Parathyroid adenoma (tissue), 2 donors: ENCODE results near the gene ABHD18.
"Not testable (repeated sequence)": the region's sequence is repeated elsewhere in the genome, so short reads cannot be mapped to it uniquely, and the experiment has no call there.

Experiments
- H2AFZ ChIP-seq: fragments of 300-600 bp; sonication (generic); one replicate; pipeline ENCODE4 v1.7.0; 2017; ENCODE audit warnings: antibody characterized with exemption, mild to moderate bottlenecking
- H3K27ac ChIP-seq: fragments of 300-600 bp; sonication (generic); one replicate; pipeline ENCODE4 v1.7.0; 2017
- H3K27me3 ChIP-seq: fragments of 300-600 bp; sonication (generic); one replicate; pipeline ENCODE4 v1.7.0; 2017; ENCODE audit warnings: low read length; ENCODE audit not compliant: control insufficient read depth, insufficient read depth
- H3K36me3 ChIP-seq: fragments of 300-600 bp; sonication (generic); one replicate; pipeline ENCODE4 v1.7.0; 2017; ENCODE audit warnings: low read length; ENCODE audit not compliant: control insufficient read depth, insufficient read depth
- H3K4me1 ChIP-seq: fragments of 300-600 bp; sonication (generic); one replicate; pipeline ENCODE4 v1.7.0; 2017; ENCODE audit warnings: control low read depth
- H3K4me2 ChIP-seq: fragments of 300-600 bp; sonication (generic); one replicate; pipeline ENCODE4 v1.7.0; 2017; ENCODE audit warnings: low read length
- H3K4me3 ChIP-seq: fragments of 300-600 bp; sonication (generic); one replicate; pipeline ENCODE4 v1.7.0; 2017; ENCODE audit warnings: low read depth, low read length
- H3K79me2 ChIP-seq: fragments of 300-600 bp; sonication (generic); one replicate; pipeline ENCODE4 v1.7.0; 2017; ENCODE audit warnings: control low read depth
- H3K9ac ChIP-seq: fragments of 300-600 bp; sonication (generic); one replicate; pipeline ENCODE4 v1.7.0; 2017; ENCODE audit warnings: mild to moderate bottlenecking
- H3K9me3 ChIP-seq: fragments of 300-600 bp; sonication (generic); one replicate; pipeline ENCODE4 v1.7.0; 2017; ENCODE audit warnings: low read length; ENCODE audit not compliant: control insufficient read depth
- TF ChIP-seq, protein P1 (sequence below): fragments of 300-600 bp; sonication (generic); IDR thresholded peaks from one replicate; pipeline ENCODE4 v1.7.0; 2017; ENCODE audit warnings: antibody characterized with exemption, mild to moderate bottlenecking
- donor health status: primary hyperparathyroidism.

ABHD18 gene

DNA sequence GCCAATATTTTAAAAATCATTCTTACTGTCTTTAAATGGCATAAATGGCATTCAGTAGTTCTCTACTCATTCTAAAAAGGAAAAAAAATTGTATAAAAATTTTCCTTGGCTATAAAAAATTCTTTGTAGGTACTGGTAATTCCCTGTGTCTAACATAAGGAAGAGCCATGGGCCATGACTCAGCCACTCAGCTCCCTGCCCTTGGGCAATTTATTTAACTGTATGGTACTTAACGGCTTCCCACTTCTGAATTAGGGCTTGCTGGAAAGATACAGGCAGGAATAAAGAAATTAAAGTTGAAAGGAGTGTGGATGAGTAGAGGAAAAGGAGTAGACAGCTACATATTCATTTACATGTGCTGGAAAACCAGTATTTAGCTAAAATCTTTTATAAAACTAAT, 30.6 kb downstream of the ABHD18 start:
- TF ChIP-seq, protein P1, sequence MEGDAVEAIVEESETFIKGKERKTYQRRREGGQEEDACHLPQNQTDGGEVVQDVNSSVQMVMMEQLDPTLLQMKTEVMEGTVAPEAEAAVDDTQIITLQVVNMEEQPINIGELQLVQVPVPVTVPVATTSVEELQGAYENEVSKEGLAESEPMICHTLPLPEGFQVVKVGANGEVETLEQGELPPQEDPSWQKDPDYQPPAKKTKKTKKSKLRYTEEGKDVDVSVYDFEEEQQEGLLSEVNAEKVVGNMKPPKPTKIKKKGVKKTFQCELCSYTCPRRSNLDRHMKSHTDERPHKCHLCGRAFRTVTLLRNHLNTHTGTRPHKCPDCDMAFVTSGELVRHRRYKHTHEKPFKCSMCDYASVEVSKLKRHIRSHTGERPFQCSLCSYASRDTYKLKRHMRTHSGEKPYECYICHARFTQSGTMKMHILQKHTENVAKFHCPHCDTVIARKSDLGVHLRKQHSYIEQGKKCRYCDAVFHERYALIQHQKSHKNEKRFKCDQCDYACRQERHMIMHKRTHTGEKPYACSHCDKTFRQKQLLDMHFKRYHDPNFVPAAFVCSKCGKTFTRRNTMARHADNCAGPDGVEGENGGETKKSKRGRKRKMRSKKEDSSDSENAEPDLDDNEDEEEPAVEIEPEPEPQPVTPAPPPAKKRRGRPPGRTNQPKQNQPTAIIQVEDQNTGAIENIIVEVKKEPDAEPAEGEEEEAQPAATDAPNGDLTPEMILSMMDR, result no peak
- no peaks in the 10 kb centered on the region for H3K4me1 ChIP-seq

DNA sequence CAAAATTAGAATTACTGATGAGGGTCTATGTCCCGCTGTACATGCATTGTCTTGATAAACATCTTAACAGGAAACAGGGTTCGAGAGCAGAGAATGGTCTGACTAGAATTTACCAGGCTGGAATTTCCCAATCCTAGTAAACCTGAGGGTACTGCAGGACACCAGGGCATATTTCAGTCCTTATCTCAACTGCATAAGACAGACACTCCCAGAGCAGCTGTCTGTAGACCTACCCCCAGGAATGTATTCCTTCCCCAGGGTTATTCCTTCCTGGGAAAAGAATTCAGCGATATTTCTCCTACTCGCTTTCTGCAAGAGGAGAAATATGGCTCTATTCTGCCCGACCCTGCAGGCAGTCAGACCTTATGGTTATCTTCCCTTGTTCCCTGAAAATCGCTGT, 31.3 kb downstream of the ABHD18 start:
- not testable (repeated sequence) for H2AFZ ChIP-seq, H3K9me3 ChIP-seq, H3K4me2 ChIP-seq, H3K79me2 ChIP-seq, H3K27me3 ChIP-seq, H3K4me3 ChIP-seq, H3K36me3 ChIP-seq, H3K4me1 ChIP-seq, H3K9ac ChIP-seq, H3K27ac ChIP-seq

More for the DNA sequence above, 30.6 kb downstream of the ABHD18 start:
- no peaks in the 10 kb centered on the region for H3K9me3 ChIP-seq
- H3K79me2 ChIP-seq, result no peaks in the 10 kb centered on the region
- no peak overlapping the region for H3K27ac ChIP-seq
- H3K4me3 ChIP-seq, result no peak overlapping the region
- no peak overlapping the region for H3K9ac ChIP-seq
- H3K36me3 ChIP-seq, result no peaks in the 10 kb centered on the region
- H3K4me2 ChIP-seq, result no peak overlapping the region
- H3K27me3 ChIP-seq, result no peaks in the 10 kb centered on the region
- no peak overlapping the region for H2AFZ ChIP-seq

DNA sequence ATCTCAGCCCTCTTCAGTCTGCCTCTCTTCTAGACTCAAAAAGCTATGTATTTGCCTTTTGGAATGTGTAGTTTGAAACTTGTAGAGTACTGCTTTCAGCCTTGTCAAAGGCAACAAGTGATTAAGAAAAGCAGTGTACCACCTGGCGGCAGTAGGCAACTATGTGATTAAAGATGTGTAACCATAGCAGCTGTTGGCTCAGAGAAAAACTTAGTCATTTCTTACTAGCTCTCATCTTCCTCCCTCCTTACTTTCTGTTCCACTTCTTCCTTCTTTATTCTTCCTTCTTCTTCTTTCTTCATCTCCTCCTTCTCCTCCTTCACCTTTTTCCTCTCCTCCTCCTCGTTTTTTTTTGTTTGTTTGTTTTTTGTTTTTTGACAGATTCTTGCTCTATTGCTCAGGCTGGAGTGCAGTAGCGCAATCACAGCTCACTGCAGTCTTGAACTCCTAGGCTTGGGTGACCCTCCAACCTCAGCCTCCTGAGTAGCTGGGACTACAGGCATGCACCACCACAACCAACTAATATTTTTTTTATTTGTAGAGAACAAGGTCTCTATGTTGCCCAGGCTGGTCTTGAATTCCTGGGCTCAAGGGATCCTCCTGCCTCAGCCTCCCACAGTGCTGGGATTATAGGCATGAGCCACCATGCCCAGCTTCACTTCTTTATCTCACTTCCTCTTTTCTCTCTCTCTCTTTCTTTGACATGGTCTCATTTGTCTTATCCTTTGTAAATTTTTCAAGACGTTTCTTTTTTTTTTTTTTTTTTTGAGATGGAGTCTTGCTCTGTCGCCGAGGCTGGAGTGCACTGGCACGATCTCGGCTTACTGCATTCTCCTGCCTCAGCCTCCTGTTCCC, 32.6 kb downstream of the ABHD18 start:
- TF ChIP-seq, protein P1, result no peak
- Histone ChIP-seq H3K9me3 (no peaks in the 10 kb centered on the region), H3K4me1 (no peaks in the 10 kb centered on the region), H3K9ac (no peak overlapping the region), H3K79me2 (no peaks in the 10 kb centered on the region), H3K4me2 (no peak overlapping the region), H3K27me3 (no peaks in the 10 kb centered on the region), H3K4me3 (no peak overlapping the region), H3K36me3 (no peaks in the 10 kb centered on the region), H3K27ac (no peak overlapping the region), H2AFZ (no peak overlapping the region)

DNA sequence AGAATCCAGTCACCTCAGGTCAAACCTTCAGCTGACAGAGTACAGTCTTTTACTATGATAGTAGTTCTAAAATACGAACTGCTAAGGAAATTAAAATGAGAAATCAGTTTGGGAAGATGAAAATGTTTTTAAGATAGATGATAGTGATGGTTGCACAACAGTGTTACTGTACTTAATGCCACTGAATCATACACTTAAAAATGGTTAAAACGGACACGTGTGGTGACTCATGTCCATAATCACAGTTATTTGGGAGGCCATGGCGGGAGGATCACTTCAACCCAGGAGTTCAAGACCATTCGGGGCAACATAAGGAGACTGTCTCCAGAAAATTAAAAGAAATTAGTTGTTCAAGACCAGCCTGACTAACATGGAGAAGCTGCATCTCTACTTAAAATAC, 41.4 kb downstream of the ABHD18 start:
- Histone ChIP-seq H3K4me2 (no peak overlapping the region), H3K9ac (no peak overlapping the region), H3K4me3 (no peak overlapping the region), H3K27ac (no peak overlapping the region), H3K36me3 (no peaks in the 10 kb centered on the region), H2AFZ (no peak overlapping the region), H3K79me2 (no peaks in the 10 kb centered on the region), H3K9me3 (no peaks in the 10 kb centered on the region), H3K27me3 (no peaks in the 10 kb centered on the region), H3K4me1 (no peaks in the 10 kb centered on the region)
- TF ChIP-seq, protein P1, result no peak

DNA sequence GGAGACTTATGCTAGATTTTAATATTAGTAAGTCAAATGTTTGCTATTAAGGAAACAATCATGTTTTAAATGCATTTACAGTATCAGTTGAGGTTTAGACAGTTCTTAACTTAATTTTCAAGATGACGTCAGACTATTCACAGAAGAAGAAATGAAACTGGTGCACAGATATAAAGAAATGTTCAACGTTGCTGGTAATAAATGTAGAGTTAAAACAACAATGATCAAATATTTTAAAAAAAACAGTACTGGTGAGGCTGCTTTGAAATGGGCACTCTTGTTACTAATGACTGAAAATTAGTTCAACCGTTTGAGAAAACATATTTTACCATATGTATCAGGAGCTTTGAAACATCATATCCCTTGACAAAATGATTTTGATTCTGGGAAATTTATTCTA, 44.2 kb downstream of the ABHD18 start:
- no peak overlapping the region for H3K9ac ChIP-seq
- H3K4me1 ChIP-seq, result no peaks in the 10 kb centered on the region
- no peaks in the 10 kb centered on the region for H3K27me3 ChIP-seq
- TF ChIP-seq, protein P1, result no peak
- H2AFZ ChIP-seq, result no peak overlapping the region
- H3K36me3 ChIP-seq, result no peaks in the 10 kb centered on the region
- no peaks in the 10 kb centered on the region for H3K9me3 ChIP-seq
- H3K4me2 ChIP-seq, result no peak overlapping the region
- no peaks in the 10 kb centered on the region for H3K79me2 ChIP-seq
- no peak overlapping the region for H3K4me3 ChIP-seq
- H3K27ac ChIP-seq, result no peak overlapping the region
